Osteoblast (primary cell): ENCODE results near the gene TEDC2. TPM values are rescaled to one million over a fixed set of nuclear protein-coding genes. Genes with fewer than 3 reads are reported as not detected.

Experiments used
- DNase-seq: peaks from one replicate; pipeline ENCODE4 v3.0.0; 2011; ENCODE audit warnings: low spot score, mixed read lengths; ENCODE audit not compliant: insufficient read length; ENCODE audit errors: missing footprints
- H2AFZ ChIP-seq: 2 replicates; pipeline ENCODE4 v1.6.0; 2011; ENCODE audit warnings: mild to moderate bottlenecking, low read length
- H3K27ac ChIP-seq: 2 replicates; pipeline ENCODE4 v1.5.1; 2011; ENCODE audit warnings: mild to moderate bottlenecking, low read depth, low read length, moderate library complexity
- H3K27me3 ChIP-seq: 2 replicates; pipeline ENCODE4 v1.6.0; 2012; ENCODE audit warnings: mild to moderate bottlenecking, control low read depth, inconsistent platforms, low read length, moderate library complexity; ENCODE audit not compliant: insufficient read depth
- H3K36me3 ChIP-seq: 2 replicates; pipeline ENCODE4 v1.5.1; 2011; ENCODE audit warnings: mild to moderate bottlenecking, low read length, control low read depth, moderate library complexity; ENCODE audit not compliant: insufficient read depth
- H3K4me1 ChIP-seq: 2 replicates; pipeline ENCODE4 v1.5.1; 2011; ENCODE audit warnings: mild to moderate bottlenecking, low read length, control low read depth, moderate library complexity; ENCODE audit not compliant: insufficient read depth
- H3K4me2 ChIP-seq: 2 replicates; pipeline ENCODE4 v1.6.0; 2011; ENCODE audit warnings: mild to moderate bottlenecking, low read length; ENCODE audit not compliant: insufficient read depth
- H3K4me3 ChIP-seq: fragments of 200-600 bp; sonication (generic); 3 replicates; pipeline ENCODE4 v1.5.1; 2012; ENCODE audit warnings: mild to moderate bottlenecking, low read length, inconsistent platforms; ENCODE audit not compliant: insufficient read depth
- H3K79me2 ChIP-seq: 2 replicates; pipeline ENCODE4 v1.6.0; 2012; ENCODE audit warnings: mild to moderate bottlenecking, low read length, control low read depth, inconsistent platforms; ENCODE audit not compliant: insufficient read depth
- H3K9me3 ChIP-seq: 2 replicates; pipeline ENCODE4 v1.5.1; 2011; ENCODE audit warnings: low read depth, low read length, control low read depth
- H4K20me1 ChIP-seq: 2 replicates; pipeline ENCODE4 v1.6.0; 2012; ENCODE audit warnings: mild to moderate bottlenecking, low read length, control low read depth; ENCODE audit not compliant: insufficient read depth
- CTCF ChIP-seq: IDR thresholded peaks from 2 replicates; pipeline ENCODE4 v1.5.1; 2011; ENCODE audit warnings: mild to moderate bottlenecking, low read depth, low read length, moderate library complexity; ENCODE audit errors: extremely low read depth
- total RNA-seq: library from RNA; depleted of rRNA; stranded (reverse); fragments of >200 nt; gene quantifications from 2 replicates; pipeline ENCODE4 v1.2.3, GENCODE V29; 2012

TEDC2 gene
- total RNA-seq, 1 donor = 5.1 TPM

GRCh38 chr16:2482249-2482648, 22.3 kb downstream of the TEDC2 start:
- Histone ChIP-seq H3K36me3 (no peaks in the 10 kb centered on the region), H3K4me1 (peaks cover 14% of the 10 kb centered on the region), H2AFZ (peak overlapping the region; percentile 90), H3K27ac (peak overlapping the region; percentile 68), H3K79me2 (peaks cover 59% of the 10 kb centered on the region), H3K4me3 (peak overlapping the region; percentile 66), H3K27me3 (no peaks in the 10 kb centered on the region), H4K20me1 (peaks cover 21% of the 10 kb centered on the region), H3K4me2 (peak overlapping the region; percentile 81), H3K9me3 (no peaks in the 10 kb centered on the region)
- no peak for TF ChIP-seq CTCF
- no peak for DNase-seq

DNA sequence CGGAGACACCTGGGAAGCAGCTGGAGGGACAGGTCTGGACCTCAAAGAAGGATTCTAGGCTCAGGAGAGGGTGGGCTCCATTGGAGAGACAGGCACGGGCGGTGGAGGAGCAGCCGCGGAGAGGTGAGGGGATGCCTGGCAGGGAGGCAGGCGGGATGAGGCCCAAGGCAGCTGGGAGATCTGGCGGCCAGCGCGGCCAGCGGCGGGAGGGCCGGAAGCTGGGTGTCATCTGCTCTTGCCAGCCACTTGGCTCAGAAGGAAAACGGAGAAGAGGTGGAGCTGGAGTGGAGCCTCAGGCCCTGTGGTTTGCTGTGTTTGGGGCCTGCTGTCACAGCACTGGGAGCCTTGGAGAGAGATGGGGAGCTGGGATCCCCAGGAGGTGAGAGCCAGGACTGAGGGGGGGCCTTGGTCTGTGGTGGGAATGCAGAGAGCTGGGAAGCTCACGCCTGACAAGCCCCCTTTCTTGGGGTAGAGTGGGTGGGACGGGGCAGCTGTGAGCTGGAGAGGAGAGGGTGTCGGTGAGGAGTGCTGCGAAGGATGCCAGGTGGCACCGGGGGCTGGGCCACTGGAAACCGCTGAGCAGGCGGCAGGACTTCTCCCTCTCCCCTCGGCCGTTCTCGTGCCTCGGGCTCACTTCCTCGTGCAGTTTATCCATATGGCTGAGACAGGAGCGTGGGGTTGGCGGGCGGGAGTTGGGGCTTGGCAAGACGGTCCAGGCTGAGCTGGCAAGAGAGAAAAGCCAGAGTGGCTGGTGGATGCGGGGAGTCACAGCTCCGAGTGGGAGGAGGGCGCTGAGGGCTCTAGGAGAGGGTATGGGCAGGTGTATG, 23.0 kb downstream of the TEDC2 start:
- no peak for TF ChIP-seq CTCF
- peak overlapping the region; percentile 68 for H3K27ac ChIP-seq
- H4K20me1 ChIP-seq = peaks cover 21% of the 10 kb centered on the region
- peak overlapping the region; percentile 81 for H3K4me2 ChIP-seq
- H3K36me3 ChIP-seq = no peaks in the 10 kb centered on the region
- peak; percentile 99 for DNase-seq
- peaks cover 14% of the 10 kb centered on the region for H3K4me1 ChIP-seq
- H3K27me3 ChIP-seq = no peaks in the 10 kb centered on the region
- peak overlapping the region; percentile 90 for H2AFZ ChIP-seq
- H3K79me2 ChIP-seq = peaks cover 55% of the 10 kb centered on the region
- peak overlapping the region; percentile 66 for H3K4me3 ChIP-seq
- no peaks in the 10 kb centered on the region for H3K9me3 ChIP-seq

DNA sequence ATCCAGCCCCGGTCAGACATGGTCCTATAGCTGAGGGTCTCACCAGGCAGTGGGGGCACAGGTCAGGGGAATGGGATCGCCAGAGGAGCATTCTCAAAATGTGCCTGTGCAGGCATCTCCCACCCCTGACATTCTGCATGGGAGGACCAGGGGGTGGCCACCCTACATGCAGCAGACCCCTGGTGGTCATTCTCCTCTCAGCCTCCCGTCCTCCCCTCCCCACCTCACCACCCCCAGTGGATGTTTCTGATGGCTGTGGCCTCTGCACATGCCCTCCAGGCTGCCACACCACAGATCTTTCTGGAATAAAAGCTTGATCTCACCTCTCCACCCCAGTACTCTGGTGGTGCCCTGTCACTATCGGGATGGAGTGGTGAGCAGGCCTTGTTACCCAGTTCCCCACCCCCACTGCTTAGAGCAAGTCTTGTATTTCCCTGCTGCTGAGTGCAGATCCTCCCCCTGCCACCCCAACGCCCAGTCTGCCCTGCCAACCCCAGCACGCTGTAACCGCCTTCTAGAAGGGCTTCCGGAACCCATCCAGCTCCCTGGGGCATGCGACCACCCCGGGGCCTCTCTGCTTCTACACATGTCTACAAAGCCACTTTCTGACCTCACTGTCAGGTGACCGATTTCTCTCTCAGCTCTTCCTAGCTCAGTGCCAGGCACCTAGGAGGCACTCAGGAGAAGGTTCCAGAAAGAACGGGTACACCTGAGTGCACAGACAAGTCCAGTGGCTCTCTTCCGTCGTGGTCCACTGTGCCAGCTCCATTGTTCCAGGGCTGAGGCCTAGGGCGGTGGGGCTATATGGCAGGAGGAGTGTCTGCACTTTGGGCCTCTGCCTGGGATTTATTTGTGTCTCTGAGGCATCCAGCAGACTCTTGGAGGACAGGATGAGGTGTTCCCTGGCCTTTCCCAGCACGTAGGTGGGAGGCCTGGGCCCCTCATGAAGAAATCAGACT, 24.3 kb downstream of the TEDC2 start:
- Histone ChIP-seq H3K4me3 (peak overlapping the region; percentile 66), H3K36me3 (no peaks in the 10 kb centered on the region), H3K9me3 (no peaks in the 10 kb centered on the region), H3K79me2 (peaks cover 49% of the 10 kb centered on the region), H3K27ac (no peak overlapping the region), H4K20me1 (peaks cover 20% of the 10 kb centered on the region), H3K4me2 (peak overlapping the region; percentile 81), H3K4me1 (peaks cover 14% of the 10 kb centered on the region), H3K27me3 (no peaks in the 10 kb centered on the region), H2AFZ (no peak overlapping the region)
- no peak for TF ChIP-seq CTCF
- peak; percentile 66 for DNase-seq
